HG03354 (cell line): Measurements from ENCODE around the gene NUDT4B.
"Not testable (repeated sequence)": the region's sequence is repeated elsewhere in the genome, so short reads cannot be mapped to it uniquely, and the experiment has no call there.

Experiments
- ATAC-seq: cut with Tn5 transposase; IDR thresholded peaks from one replicate; pipeline ENCODE4 v1.9.1; 2021; ENCODE audit warnings: mild to moderate bottlenecking; ENCODE audit not compliant: unreplicated experiment, poor library complexity, severe bottlenecking

Gene NUDT4B

DNA sequence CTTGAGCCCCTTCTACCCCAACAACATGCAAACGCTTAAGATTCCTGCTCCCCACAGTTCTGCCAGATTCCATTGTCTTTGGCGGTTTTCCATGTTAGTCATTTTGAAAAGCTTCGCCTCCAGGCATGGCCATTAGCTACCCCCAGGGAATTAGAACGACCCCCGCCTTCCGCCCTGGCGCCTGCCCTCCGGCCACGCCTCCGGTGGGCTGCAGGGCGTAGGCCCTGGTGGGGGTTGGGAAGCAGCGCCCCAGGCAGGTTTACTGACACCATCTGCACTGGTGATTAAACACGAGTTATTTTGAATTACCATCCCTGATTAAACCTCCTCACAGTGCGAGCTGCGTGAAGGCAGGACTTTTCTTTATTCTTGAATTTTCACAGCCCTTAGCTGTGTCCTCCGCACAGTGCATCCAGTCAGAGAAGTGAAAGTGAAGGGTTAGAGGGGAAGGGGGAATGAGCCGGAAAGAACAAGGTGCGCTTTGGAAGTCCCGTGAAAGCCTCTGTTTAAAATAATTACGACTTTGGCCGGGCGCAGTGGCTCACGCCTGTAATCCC is 43.0 kb downstream of the NUDT4B start:
- ATAC-seq = not testable (repeated sequence)

DNA sequence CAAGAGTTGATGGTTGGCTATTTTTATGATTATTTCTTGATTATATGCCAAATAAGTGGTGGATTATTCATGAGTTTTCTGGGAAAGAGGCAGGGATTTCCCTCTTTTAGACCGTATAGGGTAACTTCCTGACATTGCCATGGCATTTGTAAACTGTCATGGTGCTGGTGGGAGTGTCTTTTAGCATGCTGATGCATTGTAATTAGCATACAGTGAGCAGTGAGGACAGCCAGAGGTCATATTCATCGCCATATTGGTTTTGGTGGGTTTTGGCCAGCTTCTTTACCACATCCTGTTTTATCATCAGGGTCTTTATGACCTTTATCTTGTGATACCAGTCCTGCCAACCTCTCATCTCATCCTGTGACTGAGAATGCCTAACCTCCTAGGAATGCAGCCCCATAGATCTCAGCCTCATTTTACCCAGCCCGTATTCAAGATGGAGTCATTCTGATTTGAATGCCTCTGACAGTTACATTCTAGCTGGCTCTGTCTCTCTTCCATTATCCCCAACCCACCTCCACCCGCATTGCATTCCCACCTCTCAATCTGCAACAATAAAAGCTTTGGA is 45.3 kb downstream of the NUDT4B start:
- ATAC-seq = not testable (repeated sequence)
